GM12892 (cell line): ENCODE measurements around the gene NYAP2.

Experiments
- POLR2A ChIP-seq: IDR thresholded peaks from 2 replicates; pipeline ENCODE4 v1.6.1; 2011; ENCODE audit warnings: low read depth, low read length, control low read depth
- POLR2AphosphoS5 ChIP-seq: IDR thresholded peaks from 2 replicates; pipeline ENCODE4 v1.6.1; 2011; ENCODE audit warnings: low read depth, low read length, control low read depth

DNA sequence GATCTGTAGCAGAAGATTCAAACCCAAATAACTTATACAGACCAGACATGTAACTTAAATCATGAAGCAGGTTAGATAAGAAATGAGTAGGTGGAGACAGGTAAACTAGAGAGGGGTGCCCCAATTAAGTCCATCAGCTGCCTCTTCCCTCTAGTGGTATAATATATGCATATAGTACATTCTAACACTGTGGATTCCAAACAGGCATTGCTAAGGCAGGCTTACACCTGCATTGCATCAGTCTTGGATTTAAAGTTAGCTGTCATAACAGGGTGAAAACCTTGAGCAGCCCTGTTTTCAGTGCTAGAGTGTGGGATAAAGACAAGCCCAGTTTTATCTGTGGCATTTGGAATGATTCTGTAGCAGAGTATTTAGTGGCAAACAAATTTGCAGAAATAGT lies 63.4 kb downstream of the NYAP2 start:
- TF ChIP-seq POLR2AphosphoS5 (no peak), POLR2A (no peak)
